ENCODE data around the gene ERCC6L2.

Gene ERCC6L2

GRCh38 chr9:95981761-95982390 lies 106.4 kb downstream of the ERCC6L2 start:
- peak; percentile 1 to 2 for DNase-seq

GRCh38 chr9:95985440-95986055 lies 110.1 kb downstream of the ERCC6L2 start:
- no peak for DNase-seq

GRCh38 chr9:95989297-95989696 lies 113.8 kb downstream of the ERCC6L2 start:
- DNase-seq: no peak

DNA sequence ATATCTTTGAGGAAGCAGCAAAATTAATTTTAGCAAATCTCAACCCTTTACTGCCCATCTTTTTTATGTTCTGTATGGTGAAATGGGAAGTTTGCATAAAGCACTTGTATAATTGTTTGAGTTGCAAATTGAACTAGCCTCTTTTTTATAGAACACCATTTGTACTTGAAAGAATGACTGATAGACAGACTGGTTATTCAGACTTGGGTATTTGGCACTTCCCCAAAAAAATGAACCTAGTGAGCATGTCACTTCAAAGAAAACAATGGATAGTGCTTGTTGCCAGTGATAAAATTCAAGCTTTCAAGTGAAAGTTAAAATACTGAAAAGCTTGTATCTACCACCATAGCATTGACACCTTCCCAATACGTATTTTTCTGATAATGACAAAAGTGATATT lies 115.8 kb downstream of the ERCC6L2 start:
- no peak for DNase-seq

DNA sequence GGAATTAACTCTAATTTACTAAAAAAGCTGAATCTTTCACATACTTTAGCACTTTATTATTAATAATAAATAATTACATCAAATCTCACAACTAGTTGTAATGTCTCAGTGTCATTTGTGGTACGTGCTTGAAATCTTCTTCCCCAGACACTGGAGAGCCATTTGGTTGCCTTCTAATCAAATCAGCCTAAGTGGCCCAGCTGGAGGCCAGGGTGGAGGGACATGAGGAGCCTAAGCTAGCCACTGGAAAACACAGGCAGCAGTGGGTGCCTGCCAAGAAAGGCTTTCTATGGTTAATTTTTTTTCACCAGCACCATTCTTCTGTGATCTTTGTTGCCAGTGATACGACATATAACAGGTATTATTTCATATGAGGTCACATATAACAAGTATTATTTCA lies 117.0 kb downstream of the ERCC6L2 start:
- no peak for DNase-seq

DNA sequence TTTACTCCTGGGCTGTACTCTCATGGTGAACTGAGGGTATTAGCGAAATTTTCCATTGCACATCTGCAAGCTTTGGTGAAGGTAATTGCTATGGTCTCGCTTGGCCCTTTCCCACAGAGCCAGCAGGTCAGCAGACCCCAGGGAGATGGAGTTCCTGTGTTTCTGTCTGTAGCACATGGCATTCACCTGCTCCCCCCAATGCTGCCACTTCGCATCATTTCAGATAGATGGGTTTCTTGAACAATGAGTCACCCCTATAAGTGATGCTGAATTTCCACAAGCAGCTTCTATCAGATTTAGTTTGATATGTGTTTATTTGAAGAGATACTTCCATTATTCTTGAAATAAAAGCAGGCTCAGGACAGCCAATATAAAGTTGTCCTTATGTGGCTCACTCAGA lies 117.8 kb downstream of the ERCC6L2 start:
- no peak for DNase-seq

DNA sequence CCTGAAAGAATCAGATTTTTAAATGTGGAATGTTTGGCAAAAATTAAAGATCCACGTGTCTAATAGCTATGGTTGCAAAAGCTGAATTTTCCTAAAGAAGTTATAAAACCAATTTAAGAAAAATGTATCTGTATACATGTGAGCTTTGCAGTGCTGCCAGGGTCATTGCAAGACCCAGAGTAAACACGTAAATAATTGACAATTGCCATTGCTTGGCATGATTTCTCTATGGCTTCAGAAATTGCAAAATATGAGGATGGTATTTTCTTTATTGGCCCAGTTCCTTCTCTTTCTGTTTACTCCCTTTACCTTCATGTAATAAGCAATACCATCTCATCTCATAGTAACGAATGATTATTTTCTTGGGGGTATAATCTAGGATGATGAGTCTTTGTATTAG lies 123.9 kb downstream of the ERCC6L2 start:
- DNase-seq: no peak

- DNase-seq: no peak
Observed at GRCh38 chr9:96004379-96004778, 128.9 kb downstream of the ERCC6L2 start.

GRCh38 chr9:96006296-96006879 lies 130.9 kb downstream of the ERCC6L2 start:
- no peak for DNase-seq

DNA sequence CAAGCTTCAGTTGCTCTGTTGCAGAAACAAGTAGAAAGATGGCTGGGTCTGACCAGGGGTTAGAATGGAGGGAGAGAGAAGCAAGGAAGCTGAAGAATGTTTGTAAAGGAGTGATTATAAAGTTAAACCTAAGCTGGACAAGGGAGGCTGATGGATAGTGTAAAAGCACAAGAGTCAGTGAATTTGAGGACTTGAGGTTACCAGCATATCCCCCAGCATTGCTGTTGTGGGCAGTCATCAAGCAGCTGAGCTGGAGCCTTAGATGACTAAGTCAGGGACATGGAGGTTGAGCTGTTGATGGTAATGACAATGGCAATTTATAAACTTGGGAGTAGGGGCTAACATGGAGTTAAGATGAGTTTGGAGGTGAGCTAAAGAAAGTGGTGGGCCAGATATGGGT lies 131.5 kb downstream of the ERCC6L2 start:
- no peak for DNase-seq

DNA sequence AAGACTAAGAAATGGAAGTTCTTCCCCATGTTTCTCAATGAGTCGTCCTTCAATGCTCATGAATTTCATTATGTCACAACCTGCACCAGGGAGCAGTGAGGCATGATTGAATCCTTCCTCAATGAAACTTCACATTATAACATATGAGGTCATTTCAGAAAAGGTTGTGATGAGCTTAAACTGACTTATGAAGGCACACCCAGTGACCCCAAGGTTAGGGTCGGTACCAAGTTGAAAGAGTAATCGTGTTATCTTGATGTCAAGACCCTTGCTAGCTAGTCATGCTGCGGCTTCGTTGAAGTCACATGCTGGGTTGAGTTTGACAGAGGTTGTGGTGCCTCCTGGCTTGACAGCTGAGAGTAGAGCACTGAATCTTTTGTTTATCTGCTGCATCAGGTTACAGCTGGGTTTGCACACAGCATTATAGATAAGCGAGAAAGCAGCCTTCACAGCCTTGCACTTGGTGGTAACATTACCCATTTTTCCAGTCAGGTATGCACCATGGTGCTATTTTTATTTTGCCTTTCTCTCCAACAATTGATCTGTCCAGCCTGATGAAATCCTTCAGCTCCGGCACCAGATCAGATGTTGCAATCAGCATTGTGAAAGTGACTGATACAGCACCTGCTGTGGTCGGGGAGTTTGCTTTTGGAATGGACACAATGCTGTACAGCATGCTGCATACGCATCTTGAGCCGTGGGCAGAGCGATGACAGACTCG lies 133.2 kb downstream of the ERCC6L2 start:
- DNase-seq: no peak

DNA sequence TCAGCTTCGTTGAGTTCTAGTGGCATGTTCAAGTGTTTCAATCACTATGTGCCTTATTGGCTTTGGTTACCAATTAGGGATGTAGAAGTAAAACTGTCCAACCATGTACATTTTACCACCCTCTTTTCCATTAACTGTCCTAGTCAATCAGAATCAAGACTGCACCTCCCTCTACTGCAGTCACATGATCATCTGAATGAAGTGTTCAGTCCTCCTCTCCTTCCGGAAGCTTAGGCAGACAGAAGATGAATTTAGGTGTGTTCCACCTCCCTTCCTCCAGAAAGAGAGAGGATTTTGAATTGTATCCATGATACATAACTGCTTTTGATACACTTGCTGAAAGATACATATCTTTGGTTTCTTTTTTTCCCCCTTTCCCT lies 133.7 kb downstream of the ERCC6L2 start:
- no peak for DNase-seq

- DNase-seq: no peak
Observed at GRCh38 chr9:96009690-96010472, 134.4 kb downstream of the ERCC6L2 start.

DNA sequence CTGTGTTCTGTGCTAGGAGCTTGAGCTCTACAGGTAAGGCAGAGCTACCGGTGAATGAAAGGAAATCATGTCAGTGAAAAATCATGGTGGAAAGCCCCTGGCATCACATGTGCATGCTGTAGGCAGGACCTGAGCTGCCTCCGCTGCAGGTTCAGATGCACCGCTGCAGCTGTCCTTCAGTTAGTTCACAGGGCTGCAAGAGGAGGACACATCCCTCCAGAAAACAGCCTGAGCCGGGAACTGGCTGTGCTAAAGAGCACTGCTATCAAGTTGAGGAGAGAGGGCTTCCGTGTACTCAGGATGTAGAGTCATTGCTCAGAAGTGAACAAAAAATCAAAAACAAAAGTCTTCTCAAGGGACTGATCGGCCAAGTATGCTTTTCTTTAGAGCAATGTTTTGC lies 138.6 kb downstream of the ERCC6L2 start:
- no peak for DNase-seq

GRCh38 chr9:96015876-96016686 lies 140.6 kb downstream of the ERCC6L2 start:
- no peak for DNase-seq
